Thyroid gland (tissue), 4 donors: ENCODE data around the gene SYNGAP1. TPM values are rescaled to one million over a fixed set of nuclear protein-coding genes. Genes with fewer than 3 reads are reported as not detected.

Experiments used
- DNase-seq, 2 donors: peaks; one replicate each; pipeline ENCODE4 v3.0.0-alpha.2; 2019
- H3K27ac ChIP-seq, 3 donors: fragments of 200-600 bp; sonication (generic); 1 replicate in 2 of 3; 2 replicates in 1 of 3; pipeline ENCODE4 v1.5.1; 2016 to 2019; ENCODE audit warnings: mild to moderate bottlenecking in 1 of 3, moderate library complexity in 1 of 3
- H3K27me3 ChIP-seq: fragments of 200-600 bp; sonication (generic); one replicate; pipeline ENCODE4 v1.5.1; 2019
- H3K36me3 ChIP-seq, 2 donors: fragments of 200-600 bp; sonication (generic); one replicate each; pipeline ENCODE4 v1.5.1; 2016 to 2019
- H3K4me1 ChIP-seq, 2 donors: fragments of 200-600 bp; sonication (generic); one replicate each; pipeline ENCODE4 v1.5.1; 2017 to 2019
- H3K4me3 ChIP-seq, 3 donors: fragments of 200-600 bp; sonication (generic); replicated peaks in 1 of 3; 1 replicate in 2 of 3; 2 replicates in 1 of 3; pipeline ENCODE4 v1.5.1; 2016; ENCODE audit warnings: mild to moderate bottlenecking in 1 of 3
- H3K9me3 ChIP-seq: fragments of 200-600 bp; sonication (generic); one replicate; pipeline ENCODE4 v1.5.1; 2017
- POLR2A ChIP-seq, 2 donors: fragments of 450-650 bp; IDR thresholded peaks; one replicate each; pipeline ENCODE4 v1.6.1; 2017; ENCODE audit warnings: antibody characterized with exemption in 2 of 2, mild to moderate bottlenecking in 2 of 2, moderate library complexity in 1 of 2
- WGBS, 2 donors: methylation state at CpG; one replicate each; pipeline ENCODE4 v1.1.5; 2017; 5-methylcytosine and 5-hydroxymethylcytosine counted together
- intact Hi-C: fragments of 100-400 bp; cut with DNase I; formaldehyde crosslinking; loops from one replicate; pipeline ENCODE4 v1.15.1; 2023
- microRNA-seq: library from miRNA; unstranded; fragments of <30 nt; microRNA quantifications from one replicate; pipeline ENCODE4, GENCODE V29; 2016
- small RNA-seq: library from RNA; depleted of rRNA; stranded (forward); fragments of <200 nt; gene quantifications from one replicate; pipeline ENCODE3, GENCODE V24; 2016
- total RNA-seq, 4 donors: library from RNA; depleted of rRNA; stranded (reverse); fragments of >200 nt; gene quantifications; one replicate each; pipeline ENCODE4 v1.2.3, GENCODE V29; 2016
- TF ChIP-seq, protein P1 (sequence below), 6 experiments: fragments of 200-600 bp in 3 of 6; fragments of 450-650 bp in 3 of 6; sonication (generic) in 3 of 6; IDR thresholded peaks; one replicate each; pipeline ENCODE4 v1.5.1; 2016 to 2019; ENCODE audit warnings: antibody characterized with exemption in 6 of 6, mild to moderate bottlenecking in 2 of 6, inconsistent platforms in 1 of 6, moderate library complexity in 1 of 6

Gene SYNGAP1
- total RNA-seq, 4 donors from 2014 or later: 10.0 to 15.3 (median 12.2) TPM

DNA sequence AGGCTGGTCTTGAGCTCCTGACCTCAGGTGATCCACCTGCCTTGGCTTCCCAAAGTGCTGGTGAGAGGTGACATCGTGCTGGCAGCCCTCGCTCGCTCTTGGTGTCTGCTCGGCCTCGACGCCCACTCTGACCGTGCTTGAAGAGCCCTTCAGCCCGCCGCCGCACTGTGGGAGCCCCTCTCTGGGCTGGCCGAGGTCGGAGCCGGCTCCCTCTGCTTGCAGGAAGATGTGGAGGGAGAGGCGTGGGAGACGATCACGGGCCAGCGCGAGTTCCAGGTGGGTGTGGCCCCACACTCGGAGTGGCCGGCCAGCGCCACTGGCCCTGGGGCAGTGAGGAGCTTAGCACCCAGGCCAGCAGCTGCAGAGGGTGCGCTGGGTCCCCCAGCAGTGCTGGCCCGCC is 82.6 kb downstream of the SYNGAP1 start:
- intact Hi-C loops: no loop called here

GRCh38 chr6:33504486-33504885 is 84.6 kb downstream of the SYNGAP1 start:
- TF ChIP-seq, protein P1, sequence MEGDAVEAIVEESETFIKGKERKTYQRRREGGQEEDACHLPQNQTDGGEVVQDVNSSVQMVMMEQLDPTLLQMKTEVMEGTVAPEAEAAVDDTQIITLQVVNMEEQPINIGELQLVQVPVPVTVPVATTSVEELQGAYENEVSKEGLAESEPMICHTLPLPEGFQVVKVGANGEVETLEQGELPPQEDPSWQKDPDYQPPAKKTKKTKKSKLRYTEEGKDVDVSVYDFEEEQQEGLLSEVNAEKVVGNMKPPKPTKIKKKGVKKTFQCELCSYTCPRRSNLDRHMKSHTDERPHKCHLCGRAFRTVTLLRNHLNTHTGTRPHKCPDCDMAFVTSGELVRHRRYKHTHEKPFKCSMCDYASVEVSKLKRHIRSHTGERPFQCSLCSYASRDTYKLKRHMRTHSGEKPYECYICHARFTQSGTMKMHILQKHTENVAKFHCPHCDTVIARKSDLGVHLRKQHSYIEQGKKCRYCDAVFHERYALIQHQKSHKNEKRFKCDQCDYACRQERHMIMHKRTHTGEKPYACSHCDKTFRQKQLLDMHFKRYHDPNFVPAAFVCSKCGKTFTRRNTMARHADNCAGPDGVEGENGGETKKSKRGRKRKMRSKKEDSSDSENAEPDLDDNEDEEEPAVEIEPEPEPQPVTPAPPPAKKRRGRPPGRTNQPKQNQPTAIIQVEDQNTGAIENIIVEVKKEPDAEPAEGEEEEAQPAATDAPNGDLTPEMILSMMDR (IDR thresholded peaks at IDR 0.05): no peak
- TF ChIP-seq POLR2A (IDR thresholded peaks at IDR 0.05): no peak
- no peaks in the 10 kb centered on the region for H3K9me3 ChIP-seq
- no peak for DNase-seq
- H3K4me1 ChIP-seq: no peaks in the 10 kb centered on the region
- intact Hi-C loops: no loop called here
- no peaks in the 10 kb centered on the region for H3K36me3 ChIP-seq
- H3K27me3 ChIP-seq: no peaks in the 10 kb centered on the region
- H3K27ac ChIP-seq: no peak overlapping the region
- H3K4me3 ChIP-seq: no peak overlapping the region

More for the DNA sequence above, 82.6 kb downstream of the SYNGAP1 start:
- Histone ChIP-seq H3K36me3 (no peaks in the 10 kb centered on the region), H3K4me1 (no peaks in the 10 kb centered on the region), H3K27ac (no peak overlapping the region), H3K4me3 (no peak overlapping the region), H3K27me3 (no peaks in the 10 kb centered on the region), H3K9me3 (no peaks in the 10 kb centered on the region)
- TF ChIP-seq, protein P1 (IDR thresholded peaks at IDR 0.05): no peak
- no peak for TF ChIP-seq POLR2A (IDR thresholded peaks at IDR 0.05)
- 82 to 87% methylated on average over 16 to 21 of the region's 23 CpGs for WGBS, 2 donors
- DNase-seq: no peak

Small RNAs within 50 kb of the gene (microRNA-seq; reads per million reads assigned to microRNA genes)
- not detected for gene MIR5004

Small RNAs within 50 kb of the gene (small RNA-seq; reads per million reads assigned to genes)
- gene RPL35AP4 (not detected), gene ZBTB9 (not detected)

Other genes starting within 250 kb of the SYNGAP1 start
- gene COL11A2, start 227.6 kb upstream of the SYNGAP1 start, total RNA-seq: 1 to 10 TPM in 3 of 4 donors, under 1 TPM in 1; 0.68 to 2.8 (median 2.0) TPM
- 10 to 100 TPM; 29.6 to 46.8 (median 41.2) TPM for gene RXRB, start 219.4 kb upstream of the SYNGAP1 start, total RNA-seq
- 100 to 1,000 TPM in 3 of 4 donors, 10 to 100 TPM in 1; 90.8 to 191 (median 153) TPM for gene SLC39A7, start 219.2 kb upstream of the SYNGAP1 start, total RNA-seq
- 10 to 100 TPM; 30.2 to 79.4 (median 40.9) TPM for gene HSD17B8, start 215.4 kb upstream of the SYNGAP1 start, total RNA-seq
- 10 to 100 TPM; 20.3 to 40.2 (median 24.7) TPM for gene RING1, start 211.6 kb upstream of the SYNGAP1 start, total RNA-seq
- gene VPS52, start 148.2 kb upstream of the SYNGAP1 start, total RNA-seq: 10 to 100 TPM; 45.5 to 64.8 (median 54.8) TPM
- 1,000 to 10,000 TPM; 1,790 to 3,429 (median 2,432) TPM for gene RPS18, start 148.0 kb upstream of the SYNGAP1 start, total RNA-seq
- gene B3GALT4, start 142.9 kb upstream of the SYNGAP1 start, total RNA-seq: 10 to 100 TPM; 10.5 to 19.8 (median 16.4) TPM
- 10 to 100 TPM; 25.8 to 63.9 (median 45.2) TPM for gene WDR46, start 130.8 kb upstream of the SYNGAP1 start, total RNA-seq
- 10 to 100 TPM; 29.1 to 51.9 (median 35.6) TPM for gene PFDN6, start 130.5 kb upstream of the SYNGAP1 start, total RNA-seq
- 10 to 100 TPM; 66.8 to 78.5 (median 71.3) TPM for gene RGL2, start 121.1 kb upstream of the SYNGAP1 start, total RNA-seq
- 100 to 1,000 TPM in 3 of 4 donors, 10 to 100 TPM in 1; 86.4 to 151 (median 132) TPM for gene TAPBP, start 106.0 kb upstream of the SYNGAP1 start, total RNA-seq
- 10 to 100 TPM; 17.9 to 30.3 (median 26.3) TPM for gene ZBTB22, start 102.3 kb upstream of the SYNGAP1 start, total RNA-seq
- 10 to 100 TPM; 33.7 to 53.2 (median 38.9) TPM for gene DAXX, start 97.1 kb upstream of the SYNGAP1 start, total RNA-seq
- gene KIFC1, start 28.2 kb upstream of the SYNGAP1 start, total RNA-seq: 1 to 10 TPM in 2 of 4 donors, under 1 TPM in 2; 0.13 to 4.3 (median 0.91) TPM
- 100 to 1,000 TPM in 1 of 4 donors, 10 to 100 TPM in 3; 75.3 to 109 (median 88.5) TPM for gene PHF1, start 9.1 kb upstream of the SYNGAP1 start, total RNA-seq
- gene CUTA, start 2.0 kb upstream of the SYNGAP1 start, total RNA-seq: 100 to 1,000 TPM; 165 to 296 (median 257) TPM
- 1 to 10 TPM; 4.1 to 5.9 (median 4.6) TPM for gene ZBTB9, start 34.5 kb downstream of the SYNGAP1 start, total RNA-seq
- 1 to 10 TPM; 2.3 to 8.5 (median 4.6) TPM for gene BAK1, start 160.2 kb downstream of the SYNGAP1 start, total RNA-seq
- gene ITPR3, start 201.3 kb downstream of the SYNGAP1 start, total RNA-seq: 100 to 1,000 TPM in 2 of 4 donors, 10 to 100 TPM in 2; 77.8 to 145 (median 105) TPM